ENCODE results near the gene ME3. TPM values are rescaled to one million over a fixed set of nuclear protein-coding genes. Genes with fewer than 3 reads are reported as not detected.

Gene ME3
- polyA plus RNA-seq, 1 donor (not counting 4 experiments of a cell fraction or from before 2014, with no cell fraction given) = 1.0 TPM

GRCh38 chr11:86418917-86419316 is 253.5 kb downstream of the ME3 start:
- H3K4me1 ChIP-seq (ENCODE audit: control insufficient read depth, extremely low read depth, insufficient read depth, low read length) = peaks cover 10% of the 10 kb centered on the region
- no peak overlapping the region for H3K4me3 ChIP-seq (ENCODE audit: control insufficient read depth in 2 of 3, extremely low read depth in 1 of 3, insufficient read depth in 2 of 3, low read depth in 1 of 3, low read length in 3 of 3)
- peak; percentile 4 to 49 (median 25) for TF ChIP-seq CTCF (optimal IDR thresholded peaks at IDR 0.05 in 1 of 3, IDR thresholded peaks at IDR 0.05 in 1 of 3, conservative IDR thresholded peaks at IDR 0.05 in 1 of 3; ENCODE audit: extremely low read depth in 1 of 3, insufficient read depth in 2 of 3, low read length in 3 of 3)
- no peak for TF ChIP-seq EZH2 (IDR thresholded peaks at IDR 0.05; ENCODE audit: low read length)
- H3K9me3 ChIP-seq (ENCODE audit: control insufficient read depth, low read depth, low read length) = no peaks in the 10 kb centered on the region
- peak overlapping the region; percentile 4 for H2AFZ ChIP-seq (ENCODE audit: control insufficient read depth, low read length)
- no peaks in the 10 kb centered on the region for H3K9me1 ChIP-seq (ENCODE audit: control insufficient read depth, extremely low read depth, insufficient read depth, low read length)
- no peaks in the 10 kb centered on the region for H3K36me3 ChIP-seq (ENCODE audit: control insufficient read depth in 2 of 2, extremely low read depth in 1 of 2, insufficient read depth in 2 of 2, low read length in 2 of 2)
- H4K20me1 ChIP-seq (ENCODE audit: control insufficient read depth, extremely low read depth, insufficient read depth, low read length) = no peaks in the 10 kb centered on the region
- no peaks in the 10 kb centered on the region for H3K27me3 ChIP-seq (ENCODE audit: control insufficient read depth, extremely low read depth, insufficient read depth, low read length)
- no peak overlapping the region for H3K4me2 ChIP-seq (ENCODE audit: control insufficient read depth, extremely low read depth, insufficient read depth, low read depth, low read length)
- no peaks in the 10 kb centered on the region for H3K79me2 ChIP-seq (ENCODE audit: control insufficient read depth, insufficient read depth, low read length)
- no peak overlapping the region for H3K27ac ChIP-seq (ENCODE audit: control insufficient read depth, insufficient read depth, low read length)
- no peak overlapping the region for H3K9ac ChIP-seq (ENCODE audit: control insufficient read depth, extremely low read depth, insufficient read depth, low read length)
- FAIRE-seq (no peak), DNase-seq (ENCODE audit: low read depth, low spot score) (no peak)
- dilution Hi-C loops (cut with MboI; ENCODE audit: extremely low pct_ligation_motif_present, low sequenced_read_pairs) = no loop called here

GRCh38 chr11:86418513-86418912 is 253.9 kb downstream of the ME3 start:
- Histone ChIP-seq H2AFZ (ENCODE audit: control insufficient read depth, low read length) (no peak overlapping the region), H3K9me3 (ENCODE audit: control insufficient read depth, low read depth, low read length) (no peaks in the 10 kb centered on the region), H3K27me3 (ENCODE audit: control insufficient read depth, extremely low read depth, insufficient read depth, low read length) (no peaks in the 10 kb centered on the region), H3K27ac (ENCODE audit: control insufficient read depth, insufficient read depth, low read length) (no peak overlapping the region), H3K4me2 (ENCODE audit: control insufficient read depth, extremely low read depth, insufficient read depth, low read depth, low read length) (no peak overlapping the region), H3K9ac (ENCODE audit: control insufficient read depth, extremely low read depth, insufficient read depth, low read length) (no peak overlapping the region), H4K20me1 (ENCODE audit: control insufficient read depth, extremely low read depth, insufficient read depth, low read length) (no peaks in the 10 kb centered on the region), H3K36me3 (ENCODE audit: control insufficient read depth in 2 of 2, extremely low read depth in 1 of 2, insufficient read depth in 2 of 2, low read length in 2 of 2) (no peaks in the 10 kb centered on the region), H3K4me1 (ENCODE audit: control insufficient read depth, extremely low read depth, insufficient read depth, low read length) (peaks cover 14% of the 10 kb centered on the region), H3K9me1 (ENCODE audit: control insufficient read depth, extremely low read depth, insufficient read depth, low read length) (no peaks in the 10 kb centered on the region), H3K4me3 (ENCODE audit: control insufficient read depth in 2 of 3, extremely low read depth in 1 of 3, insufficient read depth in 2 of 3, low read depth in 1 of 3, low read length in 3 of 3) (no peak overlapping the region), H3K79me2 (ENCODE audit: control insufficient read depth, insufficient read depth, low read length) (no peaks in the 10 kb centered on the region)
- no peak for DNase-seq (ENCODE audit: low read depth, low spot score)
- TF ChIP-seq CTCF (optimal IDR thresholded peaks at IDR 0.05 in 1 of 3, IDR thresholded peaks at IDR 0.05 in 1 of 3, conservative IDR thresholded peaks at IDR 0.05 in 1 of 3; ENCODE audit: extremely low read depth in 1 of 3, insufficient read depth in 2 of 3, low read length in 3 of 3) (no peak), EZH2 (IDR thresholded peaks at IDR 0.05; ENCODE audit: low read length) (no peak)
- no peak for FAIRE-seq
- dilution Hi-C loops (cut with MboI; ENCODE audit: extremely low pct_ligation_motif_present, low sequenced_read_pairs) = no loop called here
